GM19023 (cell line): Measurements from ENCODE around the gene ZNF620.
"Not testable (repeated sequence)": the region's sequence is repeated elsewhere in the genome, so short reads cannot be mapped to it uniquely, and the experiment has no call there.

Experiments used
- ATAC-seq: cut with Tn5 transposase; IDR thresholded peaks from one replicate; pipeline ENCODE4 v1.9.1; 2021; ENCODE audit warnings: mild to moderate bottlenecking, moderate library complexity; ENCODE audit not compliant: unreplicated experiment

ZNF620 gene

GRCh38 chr3:40505599-40506462 lies at the start of gene ZNF620:
TSS of gene ZNF620 (plus strand) at chr3:40506039. CDS start at chr3:40506353, 314 bp downstream.
- peak; percentile 72 for ATAC-seq

- ATAC-seq = no peak
Observed at GRCh38 chr3:40456279-40456939, 49.4 kb upstream of the ZNF620 start.

- ATAC-seq = peak; percentile 67
Observed at GRCh38 chr3:40456940-40457823, 48.7 kb upstream of the ZNF620 start, which contains the start of gene RPL14. TSS of gene RPL14 (plus strand) at chr3:40457339. CDS start at chr3:40457472, 133 bp downstream.

GRCh38 chr3:40458473-40458872 lies 47.4 kb upstream of the ZNF620 start:
- no peak for ATAC-seq

GRCh38 chr3:40460481-40460880 lies 45.4 kb upstream of the ZNF620 start:
- ATAC-seq = not testable (repeated sequence)

- no peak for ATAC-seq
Observed at GRCh38 chr3:40461161-40461560, 44.7 kb upstream of the ZNF620 start.

- ATAC-seq = not testable (repeated sequence)
Observed at GRCh38 chr3:40462838-40463237, 43.0 kb upstream of the ZNF620 start.

GRCh38 chr3:40463579-40463978 lies 42.3 kb upstream of the ZNF620 start:
- ATAC-seq = no peak

GRCh38 chr3:40464339-40465110 lies 41.3 kb upstream of the ZNF620 start:
- no peak for ATAC-seq

GRCh38 chr3:40465111-40465407 lies 40.8 kb upstream of the ZNF620 start:
- no peak for ATAC-seq

GRCh38 chr3:40465456-40465855 lies 40.4 kb upstream of the ZNF620 start:
- ATAC-seq = no peak

GRCh38 chr3:40468018-40468417 lies 37.8 kb upstream of the ZNF620 start:
- ATAC-seq = no peak

- ATAC-seq = no peak
Observed at GRCh38 chr3:40470701-40471100, 35.1 kb upstream of the ZNF620 start.

- ATAC-seq = peak; percentile 77
Observed at GRCh38 chr3:40476478-40477470, 29.1 kb upstream of the ZNF620 start, which contains the start of gene ZNF619. TSS of gene ZNF619 (plus strand) at chr3:40477122. CDS start at chr3:40477980, 858 bp downstream.

- ATAC-seq = no peak
Observed at GRCh38 chr3:40477666-40478065, 28.2 kb upstream of the ZNF620 start.

GRCh38 chr3:40487172-40487571 lies 18.7 kb upstream of the ZNF620 start:
- no peak for ATAC-seq

- ATAC-seq = no peak
Observed at GRCh38 chr3:40490916-40491315, 14.9 kb upstream of the ZNF620 start.

GRCh38 chr3:40494698-40495097 lies 11.1 kb upstream of the ZNF620 start:
- no peak for ATAC-seq

GRCh38 chr3:40497288-40497687 lies 8.6 kb upstream of the ZNF620 start:
- no peak for ATAC-seq
